K562 (cell line): Measurements from ENCODE around the gene SRP54. TPM values are rescaled to one million over a fixed set of nuclear protein-coding genes. Genes with fewer than 3 reads are reported as not detected.

Experiments
- BMI1 ChIP-seq: fragments of 150-350 bp; IDR thresholded peaks from 2 replicates; pipeline ENCODE4 v1.6.1; 2014; ENCODE audit warnings: low read length
- FOXJ2 ChIP-seq: fragments of 200-800 bp; sonication (Bioruptor generic); IDR thresholded peaks from 2 replicates; pipeline ENCODE4 v1.6.1; 2016; ENCODE audit warnings: missing genetic modification characterization, missing compliant biosample characterization
- FOXK2 ChIP-seq, 2 experiments: fragments of 450-650 bp; IDR thresholded peaks in 1 of 2; conservative IDR thresholded peaks in 1 of 2; 2 replicates each; pipeline ENCODE4 v1.6.1; 2016; ENCODE audit warnings: low read depth in 2 of 2, mild to moderate bottlenecking in 1 of 2
- HDAC1 ChIP-seq, 2 experiments: fragments of 450-650 bp; IDR thresholded peaks; 2 replicates each; pipeline ENCODE4 v1.6.1; 2016 to 2017; ENCODE audit warnings: inconsistent platforms in 1 of 2, mild to moderate bottlenecking in 1 of 2, moderate library complexity in 1 of 2
- HMBOX1 ChIP-seq: sonication (generic); IDR thresholded peaks from 2 replicates; pipeline ENCODE4 v1.6.1; 2016
- NCOA6 ChIP-seq: fragments of 450-650 bp; IDR thresholded peaks from 2 replicates; pipeline ENCODE4 v1.6.1; 2017; ENCODE audit warnings: mild to moderate bottlenecking
- NCOR1 ChIP-seq: fragments of 450-650 bp; IDR thresholded peaks from 2 replicates; pipeline ENCODE4 v1.6.1; 2016; ENCODE audit warnings: mild to moderate bottlenecking, moderate library complexity
- NFATC3 ChIP-seq: fragments of 450-650 bp; IDR thresholded peaks from 2 replicates; pipeline ENCODE4 v1.6.1; 2017; ENCODE audit warnings: mild to moderate bottlenecking
- NFE2L1 ChIP-seq: fragments of 450-650 bp; IDR thresholded peaks from 2 replicates; pipeline ENCODE4 v1.6.1; 2016; ENCODE audit warnings: missing genetic modification characterization, low read depth, mild to moderate bottlenecking, missing compliant biosample characterization, moderate library complexity, borderline replicate concordance
- NFRKB ChIP-seq: fragments of 450-650 bp; IDR thresholded peaks from 2 replicates; pipeline ENCODE4 v1.6.1; 2016; ENCODE audit warnings: low read depth
- NFXL1 ChIP-seq: fragments of 450-650 bp; formaldehyde crosslinking; IDR thresholded peaks from 2 replicates; pipeline ENCODE4 v1.4.0; 2021; ENCODE audit warnings: mild to moderate bottlenecking
- PHB ChIP-seq: fragments of 250-450 bp; sonication (Bioruptor Pico); IDR thresholded peaks from 2 replicates; pipeline ENCODE4 v1.5.0; 2021
- ZHX1 ChIP-seq: fragments of 150-350 bp; conservative IDR thresholded peaks from 2 replicates; pipeline ENCODE4 v1.6.1; 2014; ENCODE audit warnings: low read length
- ZKSCAN8 ChIP-seq: fragments of 200-800 bp; sonication (Bioruptor generic); IDR thresholded peaks from 2 replicates; pipeline ENCODE4 v1.6.1; 2016; ENCODE audit warnings: missing genetic modification characterization, missing compliant biosample characterization
- ZSCAN29 ChIP-seq: fragments of 450-650 bp; IDR thresholded peaks from 2 replicates; pipeline ENCODE4 v1.6.1; 2017
- polyA plus RNA-seq, 8 experiments: library from polyadenylated mRNA; depleted of rRNA in 4 of 8; stranded (reverse) in 5 of 8; unstranded in 3 of 8; fragments of >200 nt; fragmentation: Nextera tagmentation in 2 of 8; fragmentation: Illumina TruSeq in 1 of 8; extraction: Ambion mirVana in 2 of 8; extraction: Trizol in 1 of 8; gene quantifications; 2 replicates each; pipeline versions ENCODE4 v1.2.1 to v1.2.3, GENCODE V29; 2011 to 2014; ENCODE audit warnings: inconsistent platforms in 1 of 8, missing spikeins in 1 of 8
- total RNA-seq, 7 experiments: library from RNA; depleted of rRNA in 6 of 7; stranded (reverse); fragments of >200 nt in 6 of 7; fragmentation: Illumina TruSeq in 2 of 7; extraction: Trizol in 2 of 7; gene quantifications; 2 replicates each; pipeline versions ENCODE4 v1.2.1 to v1.2.3, GENCODE V29; 2011 to 2021; ENCODE audit warnings: low replicate concordance in 1 of 7
- TF ChIP-seq, protein P1 (sequence below): fragments of 450-650 bp; formaldehyde crosslinking; conservative IDR thresholded peaks from 2 replicates; pipeline ENCODE4 v1.4.0; 2022; ENCODE audit warnings: mild to moderate bottlenecking, missing genetic modification characterization
- TF ChIP-seq, protein P2 (sequence below): IDR thresholded peaks from 2 replicates; pipeline ENCODE4 v1.6.1; 2011; ENCODE audit warnings: borderline replicate concordance, low read depth, mild to moderate bottlenecking, moderate library complexity, low read length; ENCODE audit not compliant: insufficient read depth, poor library complexity, severe bottlenecking
- TF ChIP-seq, protein P3 (sequence below), 2 experiments: fragments of 250-450 bp in 1 of 2; fragments of 450-650 bp in 1 of 2; sonication (Bioruptor Pico) in 1 of 2; IDR thresholded peaks; 2 replicates each; pipeline versions ENCODE4 v1.6.1 to v1.8.0; 2016 to 2021; ENCODE audit warnings: mild to moderate bottlenecking in 2 of 2, moderate library complexity in 2 of 2, missing compliant biosample characterization in 1 of 2, missing genetic modification characterization in 1 of 2

SRP54 gene
- total and polyA plus RNA-seq, 9 of the 15 experiments (the other 6 are each of a cell fraction or from before 2014, with no cell fraction given), result 28.6 to 69.8 (median 51.7) TPM

DNA sequence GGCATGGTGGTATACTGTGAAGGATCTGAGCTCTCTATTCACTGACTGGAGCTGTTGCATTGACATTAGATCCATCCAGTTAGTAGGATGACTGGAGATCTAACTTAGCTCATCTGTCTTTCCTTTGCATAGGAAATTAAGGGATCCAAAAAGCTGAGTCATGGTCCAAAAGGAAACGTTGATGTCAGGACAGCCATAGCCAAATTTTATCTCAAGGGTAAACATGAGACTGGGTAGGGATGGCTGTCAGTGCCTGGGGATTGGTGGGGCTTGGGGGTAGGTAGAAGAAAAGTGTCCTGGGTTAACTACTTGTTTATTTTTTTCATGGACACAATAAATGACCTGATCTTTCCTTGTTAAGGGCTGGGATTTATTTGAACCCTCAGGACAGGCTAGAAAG is 67.9 kb downstream of the SRP54 start (continued):
- TF ChIP-seq, protein P1, sequence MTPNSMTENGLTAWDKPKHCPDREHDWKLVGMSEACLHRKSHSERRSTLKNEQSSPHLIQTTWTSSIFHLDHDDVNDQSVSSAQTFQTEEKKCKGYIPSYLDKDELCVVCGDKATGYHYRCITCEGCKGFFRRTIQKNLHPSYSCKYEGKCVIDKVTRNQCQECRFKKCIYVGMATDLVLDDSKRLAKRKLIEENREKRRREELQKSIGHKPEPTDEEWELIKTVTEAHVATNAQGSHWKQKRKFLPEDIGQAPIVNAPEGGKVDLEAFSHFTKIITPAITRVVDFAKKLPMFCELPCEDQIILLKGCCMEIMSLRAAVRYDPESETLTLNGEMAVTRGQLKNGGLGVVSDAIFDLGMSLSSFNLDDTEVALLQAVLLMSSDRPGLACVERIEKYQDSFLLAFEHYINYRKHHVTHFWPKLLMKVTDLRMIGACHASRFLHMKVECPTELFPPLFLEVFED (CRISPR knock-in tag), result no peak
- no peak for TF ChIP-seq NFRKB
- peak; percentile 13; the same call in 1 of the 2 replicates for TF ChIP-seq NCOR1
- 0 out of 4 replicates have a peak, but pooled peaks of 1 of the 2 experiments have one; percentile 33 for TF ChIP-seq HDAC1 (IDR thresholded peaks at IDR 0.05)
- TF ChIP-seq FOXJ2 (tag), result peak; percentile 54; the same call in 1 of the 2 replicates
- TF ChIP-seq PHB (CRISPR knock-in tag), result no peak
- TF ChIP-seq FOXK2 (conservative IDR thresholded peaks at IDR 0.05 in 1 of 2, IDR thresholded peaks at IDR 0.05 in 1 of 2; ENCODE audit: low read depth in 2 of 2), result peak; percentile 89 to 90
- no peak for TF ChIP-seq NCOA6
- peak; percentile 97 for TF ChIP-seq NFE2L1 (tag)
- TF ChIP-seq NFATC3, result no peak
- no peak for TF ChIP-seq BMI1
- TF ChIP-seq HMBOX1, result 0 out of 2 replicates have a peak, but pooled peaks have one; percentile 38
- TF ChIP-seq NFXL1 (CRISPR knock-in tag), result no peak
- no peak for TF ChIP-seq ZKSCAN8 (CRISPR knock-in tag)
- TF ChIP-seq ZSCAN29, result no peak
- no peak for TF ChIP-seq ZHX1
- TF ChIP-seq, protein P2, sequence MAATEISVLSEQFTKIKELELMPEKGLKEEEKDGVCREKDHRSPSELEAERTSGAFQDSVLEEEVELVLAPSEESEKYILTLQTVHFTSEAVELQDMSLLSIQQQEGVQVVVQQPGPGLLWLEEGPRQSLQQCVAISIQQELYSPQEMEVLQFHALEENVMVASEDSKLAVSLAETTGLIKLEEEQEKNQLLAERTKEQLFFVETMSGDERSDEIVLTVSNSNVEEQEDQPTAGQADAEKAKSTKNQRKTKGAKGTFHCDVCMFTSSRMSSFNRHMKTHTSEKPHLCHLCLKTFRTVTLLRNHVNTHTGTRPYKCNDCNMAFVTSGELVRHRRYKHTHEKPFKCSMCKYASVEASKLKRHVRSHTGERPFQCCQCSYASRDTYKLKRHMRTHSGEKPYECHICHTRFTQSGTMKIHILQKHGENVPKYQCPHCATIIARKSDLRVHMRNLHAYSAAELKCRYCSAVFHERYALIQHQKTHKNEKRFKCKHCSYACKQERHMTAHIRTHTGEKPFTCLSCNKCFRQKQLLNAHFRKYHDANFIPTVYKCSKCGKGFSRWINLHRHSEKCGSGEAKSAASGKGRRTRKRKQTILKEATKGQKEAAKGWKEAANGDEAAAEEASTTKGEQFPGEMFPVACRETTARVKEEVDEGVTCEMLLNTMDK, result no peak
- TF ChIP-seq, protein P3, sequence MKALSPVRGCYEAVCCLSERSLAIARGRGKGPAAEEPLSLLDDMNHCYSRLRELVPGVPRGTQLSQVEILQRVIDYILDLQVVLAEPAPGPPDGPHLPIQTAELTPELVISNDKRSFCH (CRISPR knock-in tag; IDR thresholded peaks at IDR 0.05), result no peak
- TF ChIP-seq, protein P3 (tag; IDR thresholded peaks at IDR 0.05), result no peak
